ENCODE measurements around the gene ACOXL.

The ACOXL gene

DNA sequence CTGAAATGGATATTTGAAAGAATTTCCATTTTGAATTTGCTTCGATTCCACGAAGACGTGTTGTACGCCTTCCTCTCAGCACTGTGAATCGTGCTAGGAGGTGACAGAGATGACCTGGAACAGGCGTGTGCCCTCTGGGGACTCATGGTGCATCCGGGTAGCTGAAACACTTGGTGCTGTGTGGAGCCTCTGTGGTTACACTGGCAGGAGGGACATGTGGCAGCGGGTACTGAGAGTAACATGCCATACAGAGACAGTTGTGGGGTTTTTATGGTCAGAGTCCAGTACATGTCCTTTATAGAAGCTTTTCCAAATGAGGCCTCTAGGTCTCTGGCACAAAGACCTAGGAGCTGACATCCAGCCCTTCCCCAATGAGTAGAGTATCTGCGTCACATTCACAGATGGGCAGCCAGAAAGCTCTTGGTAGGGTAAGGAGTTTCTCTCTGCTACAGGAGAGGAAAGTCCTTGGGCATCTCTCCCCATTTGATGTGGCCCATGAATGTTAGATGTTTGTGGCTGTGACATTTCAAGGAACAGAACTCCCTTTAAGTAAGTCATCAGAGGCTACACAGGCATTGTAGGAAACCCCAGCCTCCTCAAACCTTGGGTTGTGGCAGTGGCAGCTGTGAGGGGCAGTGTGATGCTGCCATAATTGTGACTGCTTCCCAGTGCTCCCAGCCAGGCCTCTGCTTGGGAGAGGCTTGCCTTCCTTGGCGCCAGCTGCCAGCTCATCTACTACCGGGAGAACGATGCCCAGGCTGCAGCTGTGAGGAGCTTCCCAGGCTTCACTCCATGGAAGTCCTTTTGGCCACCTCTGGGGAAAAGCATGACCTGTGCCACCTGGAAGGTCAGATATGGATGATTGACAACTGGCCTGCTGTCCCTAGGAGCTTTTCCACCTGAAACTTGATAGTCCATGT, 80.6 kb downstream of the ACOXL start:
- DNase-seq (ENCODE audit: insufficient read length, low spot score) (no peak), FAIRE-seq (no peak)
- no peak for TF ChIP-seq POU2F2 (IDR thresholded peaks at IDR 0.05; ENCODE audit: low read depth, low read length)
- no peak for TF ChIP-seq PAX5 (IDR thresholded peaks at IDR 0.05; ENCODE audit: insufficient read depth, low read length, severe bottlenecking)
- TF ChIP-seq SPI1 (IDR thresholded peaks at IDR 0.05; ENCODE audit: low read depth, low read length): no peak
- TF ChIP-seq POLR2AphosphoS5 (IDR thresholded peaks at IDR 0.05; ENCODE audit: low read depth, low read length): no peak
- TF ChIP-seq POLR2A (IDR thresholded peaks at IDR 0.05; ENCODE audit: low read depth, low read length): no peak
- TF ChIP-seq TAF1 (IDR thresholded peaks at IDR 0.05; ENCODE audit: low read depth, low read length): no peak

DNA sequence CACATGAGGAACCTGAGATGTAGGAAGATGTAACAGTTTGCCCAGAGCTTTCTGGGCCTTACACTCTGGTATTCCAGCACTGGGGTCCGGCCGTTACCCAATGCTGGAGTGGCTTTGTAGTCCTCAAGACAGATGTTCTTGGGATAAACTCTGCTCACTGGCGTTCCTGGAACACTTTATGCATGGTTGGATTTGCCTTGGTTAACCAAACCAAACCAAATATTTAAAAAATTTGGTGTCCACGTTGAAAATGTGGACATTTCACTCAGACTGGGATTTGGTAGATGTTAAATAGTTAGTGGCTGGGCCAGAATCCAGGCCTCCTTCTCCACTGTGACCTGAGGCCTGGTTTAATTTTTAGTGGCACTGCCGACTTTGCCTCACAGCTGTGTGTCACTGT, 81.5 kb downstream of the ACOXL start:
- TF ChIP-seq POU2F2 (IDR thresholded peaks at IDR 0.05; ENCODE audit: low read depth, low read length) (no peak), POLR2A (IDR thresholded peaks at IDR 0.05; ENCODE audit: low read depth, low read length) (no peak), TAF1 (IDR thresholded peaks at IDR 0.05; ENCODE audit: low read depth, low read length) (no peak), POLR2AphosphoS5 (IDR thresholded peaks at IDR 0.05; ENCODE audit: low read depth, low read length) (no peak), PAX5 (IDR thresholded peaks at IDR 0.05; ENCODE audit: insufficient read depth, low read length, severe bottlenecking) (no peak), SPI1 (IDR thresholded peaks at IDR 0.05; ENCODE audit: low read depth, low read length) (no peak)
- no peak for DNase-seq (ENCODE audit: insufficient read length, low spot score)
- no peak for FAIRE-seq

DNA sequence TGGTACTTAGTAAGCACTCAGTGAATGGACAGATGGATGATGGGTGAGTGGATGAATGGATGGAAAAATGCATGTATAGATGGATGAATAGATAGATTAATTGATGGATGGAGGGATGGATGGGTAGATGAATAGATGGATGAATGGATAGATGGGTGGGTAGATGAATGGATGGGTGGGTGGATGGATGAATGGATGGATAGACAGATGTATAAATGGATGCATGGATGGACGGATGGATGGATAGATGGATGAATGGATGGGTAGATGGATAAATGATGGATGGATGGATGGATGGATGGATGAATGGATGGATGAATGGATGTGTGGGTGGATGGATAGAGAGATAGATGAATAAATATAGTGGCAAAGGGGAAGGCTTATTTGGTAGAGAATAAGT, 83.6 kb downstream of the ACOXL start:
- TF ChIP-seq TAF1 (IDR thresholded peaks at IDR 0.05; ENCODE audit: low read depth, low read length) (no peak), POLR2AphosphoS5 (IDR thresholded peaks at IDR 0.05; ENCODE audit: low read depth, low read length) (no peak), SPI1 (IDR thresholded peaks at IDR 0.05; ENCODE audit: low read depth, low read length) (no peak), POLR2A (IDR thresholded peaks at IDR 0.05; ENCODE audit: low read depth, low read length) (no peak), PAX5 (IDR thresholded peaks at IDR 0.05; ENCODE audit: insufficient read depth, low read length, severe bottlenecking) (no peak), POU2F2 (IDR thresholded peaks at IDR 0.05; ENCODE audit: low read depth, low read length) (no peak)
- no peak for FAIRE-seq
- no peak for DNase-seq (ENCODE audit: insufficient read length, low spot score)

GRCh38 chr2:110816404-110817365, 84.3 kb downstream of the ACOXL start:
- no peak for FAIRE-seq
- TF ChIP-seq POU2F2 (IDR thresholded peaks at IDR 0.05; ENCODE audit: low read depth, low read length) (no peak), TAF1 (IDR thresholded peaks at IDR 0.05; ENCODE audit: low read depth, low read length) (no peak), POLR2AphosphoS5 (IDR thresholded peaks at IDR 0.05; ENCODE audit: low read depth, low read length) (no peak), PAX5 (IDR thresholded peaks at IDR 0.05; ENCODE audit: insufficient read depth, low read length, severe bottlenecking) (no peak), SPI1 (IDR thresholded peaks at IDR 0.05; ENCODE audit: low read depth, low read length) (no peak; the same call in 1 of the 2 replicates), POLR2A (IDR thresholded peaks at IDR 0.05; ENCODE audit: low read depth, low read length) (no peak)
- no peak for DNase-seq (ENCODE audit: insufficient read length, low spot score)

DNA sequence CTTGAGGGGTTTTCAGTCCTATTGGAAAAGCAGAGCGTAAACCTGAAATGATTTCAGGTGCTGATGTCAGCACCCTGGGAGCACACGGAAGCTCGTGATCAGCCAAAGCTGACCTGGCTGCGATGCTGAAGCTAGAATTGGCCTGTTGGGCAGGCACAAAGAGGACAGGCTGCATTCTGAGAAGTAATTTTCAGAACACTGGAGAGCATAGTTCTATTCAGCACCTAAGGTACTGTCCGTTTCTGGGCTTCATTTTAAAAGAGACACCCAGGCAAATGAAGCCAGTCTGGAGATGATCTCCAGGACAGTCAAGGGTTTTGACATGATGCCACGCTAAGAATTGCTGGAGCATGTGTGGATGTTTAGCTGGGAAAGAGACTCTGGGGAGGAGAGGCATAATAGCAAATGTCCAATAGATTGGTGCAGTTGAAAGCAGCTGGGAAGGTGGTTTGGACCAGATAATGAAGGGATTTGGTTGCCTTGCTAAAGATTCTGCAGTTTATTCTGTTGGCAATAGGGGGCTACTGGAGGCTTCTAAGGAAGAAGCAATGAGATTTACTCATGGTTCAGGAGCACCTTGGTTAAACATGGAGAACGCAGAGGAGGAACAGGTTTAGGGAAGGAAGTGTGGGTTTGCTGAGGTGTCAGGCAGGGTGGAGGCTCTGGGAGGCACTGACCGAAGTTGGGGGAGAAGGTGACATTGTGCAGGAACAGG, 86.6 kb downstream of the ACOXL start:
- TF ChIP-seq SPI1 (IDR thresholded peaks at IDR 0.05; ENCODE audit: low read depth, low read length) (no peak), POLR2A (IDR thresholded peaks at IDR 0.05; ENCODE audit: low read depth, low read length) (no peak), POLR2AphosphoS5 (IDR thresholded peaks at IDR 0.05; ENCODE audit: low read depth, low read length) (no peak), POU2F2 (IDR thresholded peaks at IDR 0.05; ENCODE audit: low read depth, low read length) (no peak), PAX5 (IDR thresholded peaks at IDR 0.05; ENCODE audit: insufficient read depth, low read length, severe bottlenecking) (no peak), TAF1 (IDR thresholded peaks at IDR 0.05; ENCODE audit: low read depth, low read length) (no peak)
- DNase-seq (ENCODE audit: insufficient read length, low spot score) (no peak), FAIRE-seq (no peak)

DNA sequence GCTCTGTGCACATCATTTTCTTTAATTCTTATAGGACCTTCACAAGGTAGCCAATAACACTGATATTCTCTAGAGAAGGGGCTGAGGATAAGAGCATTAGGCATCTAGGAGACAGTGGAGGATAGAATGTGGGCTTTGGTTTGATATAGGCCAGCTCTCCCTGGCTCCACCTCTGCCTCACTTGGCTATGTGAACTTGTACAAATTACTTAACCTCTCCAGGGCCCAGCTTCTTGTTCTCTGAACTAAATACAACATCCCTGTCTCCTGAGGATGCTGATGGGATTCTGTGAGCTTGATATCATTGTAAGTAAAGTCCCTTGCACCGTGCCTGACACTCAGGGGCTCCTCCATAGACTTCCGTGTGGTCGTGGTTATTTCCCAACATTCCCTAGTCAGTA, 87.3 kb downstream of the ACOXL start:
- no peak for TF ChIP-seq POU2F2 (IDR thresholded peaks at IDR 0.05; ENCODE audit: low read depth, low read length)
- no peak for TF ChIP-seq TAF1 (IDR thresholded peaks at IDR 0.05; ENCODE audit: low read depth, low read length)
- no peak for TF ChIP-seq POLR2A (IDR thresholded peaks at IDR 0.05; ENCODE audit: low read depth, low read length)
- no peak for TF ChIP-seq POLR2AphosphoS5 (IDR thresholded peaks at IDR 0.05; ENCODE audit: low read depth, low read length)
- TF ChIP-seq SPI1 (IDR thresholded peaks at IDR 0.05; ENCODE audit: low read depth, low read length): no peak
- TF ChIP-seq PAX5 (IDR thresholded peaks at IDR 0.05; ENCODE audit: insufficient read depth, low read length, severe bottlenecking): no peak
- DNase-seq (ENCODE audit: insufficient read length, low spot score): no peak
- no peak for FAIRE-seq

- no peak for TF ChIP-seq TAF1 (IDR thresholded peaks at IDR 0.05; ENCODE audit: low read depth, low read length)
- TF ChIP-seq POLR2AphosphoS5 (IDR thresholded peaks at IDR 0.05; ENCODE audit: low read depth, low read length): no peak
- TF ChIP-seq POU2F2 (IDR thresholded peaks at IDR 0.05; ENCODE audit: low read depth, low read length): no peak
- TF ChIP-seq SPI1 (IDR thresholded peaks at IDR 0.05; ENCODE audit: low read depth, low read length): peak; percentile 89
- FAIRE-seq: peak; percentile 9
- no peak for DNase-seq (ENCODE audit: insufficient read length, low spot score)
Observed at GRCh38 chr2:110820128-110820527, 87.8 kb downstream of the ACOXL start.

GRCh38 chr2:110823165-110823564, 90.8 kb downstream of the ACOXL start:
- FAIRE-seq: no peak
- DNase-seq (ENCODE audit: insufficient read length, low spot score): no peak
- TF ChIP-seq POU2F2 (IDR thresholded peaks at IDR 0.05; ENCODE audit: low read depth, low read length) (no peak), POLR2AphosphoS5 (IDR thresholded peaks at IDR 0.05; ENCODE audit: low read depth, low read length) (no peak), PAX5 (IDR thresholded peaks at IDR 0.05; ENCODE audit: insufficient read depth, low read length, severe bottlenecking) (no peak), POLR2A (IDR thresholded peaks at IDR 0.05; ENCODE audit: low read depth, low read length) (no peak), TAF1 (IDR thresholded peaks at IDR 0.05; ENCODE audit: low read depth, low read length) (no peak), SPI1 (IDR thresholded peaks at IDR 0.05; ENCODE audit: low read depth, low read length) (no peak)
